ENCODE data around the gene SS18.
A peak's percentile ranks its signal among the peaks of the same experiment; 100 is the strongest.

Gene SS18

DNA sequence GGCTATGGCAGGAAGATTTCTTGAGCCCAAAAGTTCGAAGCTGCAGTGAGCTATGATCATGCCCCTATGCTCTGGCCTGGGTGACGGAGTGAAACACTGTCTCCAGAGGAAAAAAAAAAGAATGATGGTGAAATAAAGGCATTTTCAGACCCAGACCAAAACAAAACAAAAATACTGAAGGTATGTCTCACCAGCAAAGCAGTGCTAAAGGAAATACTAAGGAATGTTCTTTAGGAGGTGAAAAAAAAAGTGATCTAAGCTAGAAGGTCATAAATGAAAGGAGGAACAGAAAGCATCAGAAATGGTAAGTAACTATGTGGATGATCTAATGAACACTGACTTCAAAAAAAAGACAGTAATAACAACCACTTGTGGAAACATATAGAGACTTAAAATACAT lies 18.7 kb downstream of the SS18 start:
- Histone ChIP-seq H3K27ac (ENCODE audit: low read length) (peak overlapping the region; percentile 33), H3K36me3 (replicated peaks; ENCODE audit: low read depth, low read length) (peaks cover 50% of the 10 kb centered on the region), H2AFZ (ENCODE audit: low read depth, low read length) (no peak overlapping the region), H3K4me2 (ENCODE audit: low read length) (peak overlapping the region; percentile 35; the same call in 1 of the 2 replicates), H3K9me3 (ENCODE audit: insufficient read depth, low read length) (no peaks in the 10 kb centered on the region), H3K4me3 (ENCODE audit: low read length) (no peak overlapping the region), H3K79me2 (ENCODE audit: low read length) (peaks cover 34% of the 10 kb centered on the region), H3K4me1 (ENCODE audit: low read length) (peaks cover 28% of the 10 kb centered on the region), H3K27me3 (ENCODE audit: low read depth, low read length) (no peaks in the 10 kb centered on the region), H3K9ac (ENCODE audit: low read length) (no peak overlapping the region), H4K20me1 (ENCODE audit: insufficient read depth, low read length) (0 out of 2 replicates have a peak, but pooled peaks cover 6% of the 10 kb centered on the region)
- TF ChIP-seq EZH2phosphoT487 (IDR thresholded peaks at IDR 0.05; ENCODE audit: low read depth): no peak
- TF ChIP-seq, protein P1, sequence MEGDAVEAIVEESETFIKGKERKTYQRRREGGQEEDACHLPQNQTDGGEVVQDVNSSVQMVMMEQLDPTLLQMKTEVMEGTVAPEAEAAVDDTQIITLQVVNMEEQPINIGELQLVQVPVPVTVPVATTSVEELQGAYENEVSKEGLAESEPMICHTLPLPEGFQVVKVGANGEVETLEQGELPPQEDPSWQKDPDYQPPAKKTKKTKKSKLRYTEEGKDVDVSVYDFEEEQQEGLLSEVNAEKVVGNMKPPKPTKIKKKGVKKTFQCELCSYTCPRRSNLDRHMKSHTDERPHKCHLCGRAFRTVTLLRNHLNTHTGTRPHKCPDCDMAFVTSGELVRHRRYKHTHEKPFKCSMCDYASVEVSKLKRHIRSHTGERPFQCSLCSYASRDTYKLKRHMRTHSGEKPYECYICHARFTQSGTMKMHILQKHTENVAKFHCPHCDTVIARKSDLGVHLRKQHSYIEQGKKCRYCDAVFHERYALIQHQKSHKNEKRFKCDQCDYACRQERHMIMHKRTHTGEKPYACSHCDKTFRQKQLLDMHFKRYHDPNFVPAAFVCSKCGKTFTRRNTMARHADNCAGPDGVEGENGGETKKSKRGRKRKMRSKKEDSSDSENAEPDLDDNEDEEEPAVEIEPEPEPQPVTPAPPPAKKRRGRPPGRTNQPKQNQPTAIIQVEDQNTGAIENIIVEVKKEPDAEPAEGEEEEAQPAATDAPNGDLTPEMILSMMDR (IDR thresholded peaks at IDR 0.05; ENCODE audit: low read depth, low read length): no peak

DNA sequence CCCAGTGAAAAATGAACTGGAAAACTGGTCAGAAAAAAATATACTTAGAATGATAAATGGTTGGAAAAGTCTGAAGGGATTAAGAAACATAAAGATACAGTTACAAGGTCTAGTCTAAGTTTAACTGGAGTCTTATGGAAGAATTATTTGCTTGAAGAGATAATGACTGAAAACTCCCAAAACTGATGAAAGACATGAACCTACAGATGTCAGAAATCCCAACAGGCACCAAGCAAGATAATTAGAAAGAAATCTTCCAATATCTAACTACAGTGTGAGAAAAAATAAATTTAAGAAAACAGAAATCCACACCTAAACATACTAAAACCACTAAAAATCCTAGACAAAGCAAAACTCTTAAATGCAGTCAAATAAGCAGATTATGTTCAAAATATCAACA lies 19.4 kb downstream of the SS18 start:
- Histone ChIP-seq H3K4me1 (ENCODE audit: low read length) (peaks cover 28% of the 10 kb centered on the region), H4K20me1 (ENCODE audit: insufficient read depth, low read length) (0 out of 2 replicates have a peak, but pooled peaks cover 6% of the 10 kb centered on the region), H3K27me3 (ENCODE audit: low read depth, low read length) (no peaks in the 10 kb centered on the region), H3K4me3 (ENCODE audit: low read length) (no peak overlapping the region), H3K79me2 (ENCODE audit: low read length) (peaks cover 29% of the 10 kb centered on the region), H3K9me3 (ENCODE audit: insufficient read depth, low read length) (no peaks in the 10 kb centered on the region), H2AFZ (ENCODE audit: low read depth, low read length) (no peak overlapping the region), H3K27ac (ENCODE audit: low read length) (no peak overlapping the region), H3K4me2 (ENCODE audit: low read length) (no peak overlapping the region), H3K36me3 (replicated peaks; ENCODE audit: low read depth, low read length) (peaks cover 52% of the 10 kb centered on the region), H3K9ac (ENCODE audit: low read length) (no peak overlapping the region)
- TF ChIP-seq EZH2phosphoT487 (IDR thresholded peaks at IDR 0.05; ENCODE audit: low read depth): no peak
- TF ChIP-seq, protein P1 (IDR thresholded peaks at IDR 0.05; ENCODE audit: low read depth, low read length): no peak

DNA sequence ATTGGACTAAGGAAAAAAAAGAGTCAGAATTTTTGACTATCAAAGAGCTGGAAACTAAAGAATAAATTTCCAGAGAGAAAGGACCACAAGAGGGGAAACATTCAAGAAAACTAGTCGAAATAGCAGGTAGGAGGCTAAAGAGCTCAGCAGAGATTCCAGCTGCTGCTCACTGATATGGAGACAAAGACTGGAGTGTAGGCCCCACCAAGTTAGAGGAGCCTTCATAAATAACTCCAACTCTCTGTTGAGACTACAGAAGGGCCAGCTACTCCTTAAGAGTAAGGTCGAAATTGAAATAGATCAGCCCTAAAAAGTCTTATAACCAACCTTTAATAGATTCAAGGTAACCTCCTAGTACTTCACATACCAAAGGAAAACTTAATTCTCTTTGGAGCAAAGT lies 31.1 kb downstream of the SS18 start:
- no peaks in the 10 kb centered on the region for H3K4me1 ChIP-seq (ENCODE audit: low read length)
- H3K79me2 ChIP-seq (ENCODE audit: low read length): peaks cover 25% of the 10 kb centered on the region
- H3K27ac ChIP-seq (ENCODE audit: low read length): no peak overlapping the region
- 0 out of 2 replicates have a peak, but pooled peaks cover 2% of the 10 kb centered on the region for H4K20me1 ChIP-seq (ENCODE audit: insufficient read depth, low read length)
- no peak overlapping the region for H2AFZ ChIP-seq (ENCODE audit: low read depth, low read length)
- H3K27me3 ChIP-seq (ENCODE audit: low read depth, low read length): no peaks in the 10 kb centered on the region
- H3K9ac ChIP-seq (ENCODE audit: low read length): no peak overlapping the region
- no peaks in the 10 kb centered on the region for H3K9me3 ChIP-seq (ENCODE audit: insufficient read depth, low read length)
- no peak overlapping the region for H3K4me2 ChIP-seq (ENCODE audit: low read length)
- H3K4me3 ChIP-seq (ENCODE audit: low read length): no peak overlapping the region
- TF ChIP-seq, protein P1 (IDR thresholded peaks at IDR 0.05; ENCODE audit: low read depth, low read length): no peak
- no peak for TF ChIP-seq EZH2phosphoT487 (IDR thresholded peaks at IDR 0.05; ENCODE audit: low read depth)
- peaks cover 37% of the 10 kb centered on the region for H3K36me3 ChIP-seq (replicated peaks; ENCODE audit: low read depth, low read length)

DNA sequence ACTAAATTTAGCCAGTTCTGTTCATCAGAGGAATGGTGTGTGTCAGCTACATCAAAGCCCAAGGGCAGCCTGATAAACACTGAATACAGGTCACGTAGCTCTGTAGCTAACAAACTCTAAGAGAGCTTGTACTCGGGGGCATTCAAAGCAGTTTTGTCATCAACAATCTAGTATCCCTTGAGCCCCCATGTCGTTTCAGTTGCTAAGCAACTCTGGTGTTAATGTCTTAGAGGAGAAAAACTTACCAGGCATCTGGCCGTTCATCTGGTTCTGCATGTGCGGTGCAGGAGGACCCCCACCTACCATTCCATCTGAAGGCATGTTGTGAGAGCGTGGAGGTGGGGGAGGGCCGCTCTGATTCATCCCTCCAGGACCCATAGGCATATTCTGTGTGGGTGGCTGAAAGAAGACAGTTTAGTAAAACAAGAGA lies 33.1 kb downstream of the SS18 start:
- Histone ChIP-seq H4K20me1 (ENCODE audit: insufficient read depth, low read length) (0 out of 2 replicates have a peak, but pooled peaks cover 2% of the 10 kb centered on the region), H3K27ac (ENCODE audit: low read length) (no peak overlapping the region), H3K4me1 (ENCODE audit: low read length) (no peaks in the 10 kb centered on the region), H3K9me3 (ENCODE audit: insufficient read depth, low read length) (no peaks in the 10 kb centered on the region), H3K36me3 (replicated peaks; ENCODE audit: low read depth, low read length) (peaks cover 41% of the 10 kb centered on the region), H3K27me3 (ENCODE audit: low read depth, low read length) (no peaks in the 10 kb centered on the region), H3K4me3 (ENCODE audit: low read length) (no peak overlapping the region), H3K79me2 (ENCODE audit: low read length) (peaks cover 29% of the 10 kb centered on the region), H3K9ac (ENCODE audit: low read length) (no peak overlapping the region), H2AFZ (ENCODE audit: low read depth, low read length) (no peak overlapping the region), H3K4me2 (ENCODE audit: low read length) (no peak overlapping the region)
- TF ChIP-seq, protein P1 (IDR thresholded peaks at IDR 0.05; ENCODE audit: low read depth, low read length): no peak
- TF ChIP-seq EZH2phosphoT487 (IDR thresholded peaks at IDR 0.05; ENCODE audit: low read depth): no peak

Measured in OCI-LY3 (cell line).